Measurements from ENCODE around the gene EML6. TPM values are rescaled to one million over a fixed set of nuclear protein-coding genes. Genes with fewer than 3 reads are reported as not detected.

Gene EML6
- total RNA-seq, 1 donor = 1.1 TPM

- no peak for DNase-seq (ENCODE audit: insufficient read length, low spot score, missing footprints)
- H4K20me1 ChIP-seq (ENCODE audit: insufficient read depth, low read length) = no peaks in the 10 kb centered on the region
- H3K27ac ChIP-seq (ENCODE audit: low read depth, low read length) = no peak overlapping the region
- H3K4me2 ChIP-seq (ENCODE audit: insufficient read depth, low read length) = no peak overlapping the region
- no peaks in the 10 kb centered on the region for H3K9me3 ChIP-seq (ENCODE audit: low read depth, low read length)
- TF ChIP-seq CTCF (IDR thresholded peaks at IDR 0.05; ENCODE audit: extremely low read depth, low read depth, low read length) = no peak
- H2AFZ ChIP-seq (ENCODE audit: low read length) = no peak overlapping the region
- H3K79me2 ChIP-seq (ENCODE audit: insufficient read depth, low read length) = no peaks in the 10 kb centered on the region
- no peaks in the 10 kb centered on the region for H3K36me3 ChIP-seq (ENCODE audit: insufficient read depth, low read length)
- no peaks in the 10 kb centered on the region for H3K4me1 ChIP-seq (ENCODE audit: insufficient read depth, low read length)
- no peak overlapping the region for H3K4me3 ChIP-seq (ENCODE audit: insufficient read depth, low read length)
- no peaks in the 10 kb centered on the region for H3K27me3 ChIP-seq (ENCODE audit: insufficient read depth, low read length)
These were observed 154.7 kb downstream of the EML6 start for GRCh38 chr2:54878182-54878581.

GRCh38 chr2:54879032-54879431, 155.6 kb downstream of the EML6 start:
- no peak overlapping the region for H2AFZ ChIP-seq (ENCODE audit: low read length)
- no peak overlapping the region for H3K27ac ChIP-seq (ENCODE audit: low read depth, low read length)

GRCh38 chr2:54879598-54880332, 156.3 kb downstream of the EML6 start:
- no peak for DNase-seq (ENCODE audit: insufficient read length, low spot score, missing footprints)
- no peak overlapping the region for H3K4me3 ChIP-seq (ENCODE audit: insufficient read depth, low read length)
- no peak overlapping the region for H3K27ac ChIP-seq (ENCODE audit: low read depth, low read length)
- no peak overlapping the region for H2AFZ ChIP-seq (ENCODE audit: low read length)
- H3K4me2 ChIP-seq (ENCODE audit: insufficient read depth, low read length) = no peak overlapping the region
- no peaks in the 10 kb centered on the region for H4K20me1 ChIP-seq (ENCODE audit: insufficient read depth, low read length)
- H3K9me3 ChIP-seq (ENCODE audit: low read depth, low read length) = no peaks in the 10 kb centered on the region
- no peak for TF ChIP-seq CTCF (IDR thresholded peaks at IDR 0.05; ENCODE audit: extremely low read depth, low read depth, low read length)
- no peaks in the 10 kb centered on the region for H3K27me3 ChIP-seq (ENCODE audit: insufficient read depth, low read length)
- no peaks in the 10 kb centered on the region for H3K4me1 ChIP-seq (ENCODE audit: insufficient read depth, low read length)
- no peaks in the 10 kb centered on the region for H3K36me3 ChIP-seq (ENCODE audit: insufficient read depth, low read length)
- H3K79me2 ChIP-seq (ENCODE audit: insufficient read depth, low read length) = no peaks in the 10 kb centered on the region

More at GRCh38 chr2:54879032-54879431, 155.6 kb downstream of the EML6 start:
- no peak overlapping the region for H3K4me2 ChIP-seq (ENCODE audit: insufficient read depth, low read length)
- no peaks in the 10 kb centered on the region for H3K36me3 ChIP-seq (ENCODE audit: insufficient read depth, low read length)
- no peaks in the 10 kb centered on the region for H3K9me3 ChIP-seq (ENCODE audit: low read depth, low read length)
- DNase-seq (ENCODE audit: insufficient read length, low spot score, missing footprints) = no peak
- no peaks in the 10 kb centered on the region for H3K79me2 ChIP-seq (ENCODE audit: insufficient read depth, low read length)
- H3K4me1 ChIP-seq (ENCODE audit: insufficient read depth, low read length) = no peaks in the 10 kb centered on the region
- no peak overlapping the region for H3K4me3 ChIP-seq (ENCODE audit: insufficient read depth, low read length)
- no peaks in the 10 kb centered on the region for H4K20me1 ChIP-seq (ENCODE audit: insufficient read depth, low read length)
- no peaks in the 10 kb centered on the region for H3K27me3 ChIP-seq (ENCODE audit: insufficient read depth, low read length)
- no peak for TF ChIP-seq CTCF (IDR thresholded peaks at IDR 0.05; ENCODE audit: extremely low read depth, low read depth, low read length)

GRCh38 chr2:54880428-54880827, 157.0 kb downstream of the EML6 start:
- no peaks in the 10 kb centered on the region for H3K79me2 ChIP-seq (ENCODE audit: insufficient read depth, low read length)
- DNase-seq (ENCODE audit: insufficient read length, low spot score, missing footprints) = no peak
- no peaks in the 10 kb centered on the region for H3K27me3 ChIP-seq (ENCODE audit: insufficient read depth, low read length)
- H3K27ac ChIP-seq (ENCODE audit: low read depth, low read length) = no peak overlapping the region
- no peaks in the 10 kb centered on the region for H3K36me3 ChIP-seq (ENCODE audit: insufficient read depth, low read length)
- no peaks in the 10 kb centered on the region for H3K9me3 ChIP-seq (ENCODE audit: low read depth, low read length)
- H4K20me1 ChIP-seq (ENCODE audit: insufficient read depth, low read length) = no peaks in the 10 kb centered on the region
- H3K4me1 ChIP-seq (ENCODE audit: insufficient read depth, low read length) = no peaks in the 10 kb centered on the region
- TF ChIP-seq CTCF (IDR thresholded peaks at IDR 0.05; ENCODE audit: extremely low read depth, low read depth, low read length) = no peak
- no peak overlapping the region for H3K4me3 ChIP-seq (ENCODE audit: insufficient read depth, low read length)
- no peak overlapping the region for H2AFZ ChIP-seq (ENCODE audit: low read length)
- no peak overlapping the region for H3K4me2 ChIP-seq (ENCODE audit: insufficient read depth, low read length)
